Spleen (tissue), 11 donors: ENCODE measurements around the gene ATR. TPM values are rescaled to one million over a fixed set of nuclear protein-coding genes. Genes with fewer than 3 reads are reported as not detected.

Experiments
- DNase-seq: peaks from one replicate; pipeline ENCODE4 v3.0.0-alpha.2; 2020
- H3K27ac ChIP-seq, 8 donors: fragments of 200-600 bp; sonication (generic) in 7 of 8; 1 replicate in 4 of 8; 2 replicates in 4 of 8; pipeline versions ENCODE4 v1.5.0 to v1.8.0; 2016 to 2021; ENCODE audit warnings: inconsistent platforms in 4 of 8, mild to moderate bottlenecking in 4 of 8, moderate library complexity in 1 of 8
- H3K27me3 ChIP-seq, 7 donors: fragments of 200-600 bp; sonication (generic) in 6 of 7; replicated peaks in 1 of 7; 1 replicate in 4 of 7; 2 replicates in 3 of 7; pipeline versions ENCODE4 v1.5.0 to v1.8.0; 2016 to 2021; ENCODE audit warnings: inconsistent platforms in 3 of 7, mild to moderate bottlenecking in 1 of 7
- H3K36me3 ChIP-seq, 6 donors: fragments of 200-600 bp; sonication (generic) in 5 of 6; 1 replicate in 4 of 6; 2 replicates in 2 of 6; pipeline versions ENCODE4 v1.5.0 to v1.8.0; 2016 to 2021; ENCODE audit warnings: inconsistent platforms in 2 of 6
- H3K4me1 ChIP-seq, 6 donors: fragments of 200-600 bp; sonication (generic) in 5 of 6; 1 replicate in 3 of 6; 2 replicates in 3 of 6; pipeline versions ENCODE4 v1.5.0 to v1.8.0; 2016 to 2021; ENCODE audit warnings: inconsistent platforms in 3 of 6
- H3K4me3 ChIP-seq, 8 donors: fragments of 200-600 bp; sonication (generic) in 7 of 8; 1 replicate in 4 of 8; 2 replicates in 4 of 8; pipeline versions ENCODE4 v1.5.0 to v1.8.0; 2016 to 2021; ENCODE audit warnings: inconsistent platforms in 4 of 8, mild to moderate bottlenecking in 4 of 8, moderate library complexity in 2 of 8
- H3K9me3 ChIP-seq, 8 donors: fragments of 200-600 bp; sonication (generic) in 7 of 8; 1 replicate in 4 of 8; 2 replicates in 4 of 8; pipeline versions ENCODE4 v1.5.0 to v1.8.0; 2016 to 2021; ENCODE audit warnings: inconsistent platforms in 4 of 8
- CTCF ChIP-seq, 11 experiments: fragments of 200-600 bp in 7 of 11; fragments of 450-650 bp in 4 of 11; sonication (generic) in 4 of 11; IDR thresholded peaks in 8 of 11; conservative IDR thresholded peaks in 3 of 11; 1 replicate in 7 of 11; 2 replicates in 4 of 11; pipeline versions ENCODE4 v1.4.0 to v1.8.0; 2016 to 2021; ENCODE audit warnings: antibody characterized with exemption in 11 of 11, inconsistent platforms in 4 of 11, mild to moderate bottlenecking in 1 of 11
- POLR2A ChIP-seq, 3 donors: fragments of 450-650 bp; IDR thresholded peaks; one replicate each; pipeline ENCODE4 v1.5.1; 2017; ENCODE audit warnings: antibody characterized with exemption in 3 of 3, mild to moderate bottlenecking in 1 of 3
- POLR2AphosphoS5 ChIP-seq, 3 donors: sonication (generic); formaldehyde crosslinking; IDR thresholded peaks; one replicate each; pipeline ENCODE4 v1.5.1; 2017; ENCODE audit warnings: antibody characterized with exemption in 3 of 3
- WGBS, 5 donors: extraction: QIAGEN DNeasy Blood & Tissue Kit in 3 of 5; methylation state at CpG; one replicate each; pipeline versions ENCODE4 v1.1.5 to v1.1.7; 2013 to 2018; 5-methylcytosine and 5-hydroxymethylcytosine counted together
- intact Hi-C: fragments of 100-400 bp; cut with DNase I; formaldehyde crosslinking; loops from one replicate; pipeline ENCODE4 v1.15.0; 2023; ENCODE audit warnings: low total_unique reads
- polyA plus RNA-seq, 3 donors: library from polyadenylated mRNA; stranded (reverse); fragments of 200-250 nt; gene quantifications; one replicate each; pipeline ENCODE4 v1.2.1, GENCODE V29; 2013
- total RNA-seq, 7 donors: library from RNA; depleted of rRNA in 3 of 7; stranded (reverse); fragments of >200 nt in 3 of 7; fragmentation: NEBNext Ultra II Directional in 4 of 7; extraction: Animal tissue kit (Norgen Biotek cat#: 25700) in 4 of 7; gene quantifications; one replicate each; pipeline versions ENCODE4 v1.1.0 to v1.2.1, GENCODE V29; 2016 to 2021
- donor health status: healthy with polysubstance abuse.
- donor health status: DM: no; HTN: no; CAD: no; lungs with moderate emphysema.
- donor health status: DM: no; HTN: no; CAD: no.
- donor health status: Bipolar disorder and iron deficiency.
- donor health status: healthy.
- donor health status: DM: no; HTN: no; CAD: no.
- donor health status: DM: yes; HTN: yes; CAD: no.

The ATR gene
- total and polyA plus RNA-seq, 10 donors = 18.4 to 64.0 (median 37.8) TPM

GRCh38 chr3:142623194-142623593 lies 44.7 kb upstream of the ATR start:
- no peaks in the 10 kb centered on the region for H3K4me1 ChIP-seq

GRCh38 chr3:142622405-142622804 lies 43.9 kb upstream of the ATR start:
- no peak overlapping the region for H3K27ac ChIP-seq
- no peaks in the 10 kb centered on the region for H3K9me3 ChIP-seq
- H3K4me1 ChIP-seq = no peaks in the 10 kb centered on the region
- intact Hi-C loops = no loop called here
- H3K4me3 ChIP-seq = no peak overlapping the region
- TF ChIP-seq POLR2AphosphoS5 (IDR thresholded peaks at IDR 0.05) = no peak
- no peak for TF ChIP-seq POLR2A (IDR thresholded peaks at IDR 0.05)
- no peak for TF ChIP-seq CTCF (IDR thresholded peaks at IDR 0.05 in 8 of 11, conservative IDR thresholded peaks at IDR 0.05 in 3 of 11)
- H3K36me3 ChIP-seq = no peaks in the 10 kb centered on the region
- DNase-seq = no peak
- H3K27me3 ChIP-seq = no peaks in the 10 kb centered on the region
- 85 to 95% (median 91%) methylated on average over 2 of the region's 2 CpGs for WGBS, 5 donors

More at GRCh38 chr3:142623194-142623593, 44.7 kb upstream of the ATR start:
- Histone ChIP-seq H3K27me3 (no peaks in the 10 kb centered on the region), H3K9me3 (no peaks in the 10 kb centered on the region), H3K4me3 (no peak overlapping the region), H3K27ac (no peak overlapping the region), H3K36me3 (no peaks in the 10 kb centered on the region)
- TF ChIP-seq CTCF (IDR thresholded peaks at IDR 0.05 in 8 of 11, conservative IDR thresholded peaks at IDR 0.05 in 3 of 11) (no peak), POLR2A (IDR thresholded peaks at IDR 0.05) (no peak), POLR2AphosphoS5 (IDR thresholded peaks at IDR 0.05) (no peak)
- intact Hi-C loops = no loop called here
- DNase-seq = no peak

GRCh38 chr3:142618917-142619461 lies 40.5 kb upstream of the ATR start:
- TF ChIP-seq CTCF (IDR thresholded peaks at IDR 0.05 in 8 of 11, conservative IDR thresholded peaks at IDR 0.05 in 3 of 11) = no peak
- no peak for TF ChIP-seq POLR2A (IDR thresholded peaks at IDR 0.05)
- no peak for TF ChIP-seq POLR2AphosphoS5 (IDR thresholded peaks at IDR 0.05)
- intact Hi-C loops = no loop called here
- H3K4me1 ChIP-seq = no peaks in the 10 kb centered on the region
- H3K27me3 ChIP-seq = no peaks in the 10 kb centered on the region
- no peaks in the 10 kb centered on the region for H3K36me3 ChIP-seq
- H3K9me3 ChIP-seq = no peaks in the 10 kb centered on the region
- no peak overlapping the region for H3K27ac ChIP-seq
- H3K4me3 ChIP-seq = no peak overlapping the region
- WGBS, 5 donors = 90 to 99% (median 98%) methylated on average over 3 of the region's 3 CpGs
- no peak for DNase-seq

GRCh38 chr3:142615171-142615570 lies 36.6 kb upstream of the ATR start:
- H3K27me3 ChIP-seq = no peaks in the 10 kb centered on the region
- TF ChIP-seq POLR2AphosphoS5 (IDR thresholded peaks at IDR 0.05) (no peak), CTCF (IDR thresholded peaks at IDR 0.05 in 8 of 11, conservative IDR thresholded peaks at IDR 0.05 in 3 of 11) (no peak), POLR2A (IDR thresholded peaks at IDR 0.05) (no peak)
- no peak overlapping the region for H3K27ac ChIP-seq
- H3K4me1 ChIP-seq = no peaks in the 10 kb centered on the region
- H3K36me3 ChIP-seq = no peaks in the 10 kb centered on the region
- DNase-seq = no peak
- H3K4me3 ChIP-seq = no peak overlapping the region
- no peaks in the 10 kb centered on the region for H3K9me3 ChIP-seq
- 92 to 98% (median 95%) methylated on average over 2 of the region's 2 CpGs for WGBS, 5 donors
- intact Hi-C loops = no loop called here
